M059J (cell line): ENCODE measurements around the gene OR1J4. TPM values are rescaled to one million over a fixed set of nuclear protein-coding genes. Genes with fewer than 3 reads are reported as not detected.
"Not testable (repeated sequence)": the region's sequence is repeated elsewhere in the genome, so short reads cannot be mapped to it uniquely, and the experiment has no call there.

Experiments used
- DNase-seq: peaks from one replicate; pipeline ENCODE4 v3.0.0-alpha.2; 2012; ENCODE audit warnings: low read depth
- total RNA-seq: library from RNA; depleted of rRNA; stranded (reverse); fragments of >200 nt; shearing (Covaris generic); gene quantifications from 2 replicates; pipeline ENCODE4 v1.2.3, GENCODE V29; 2014; rRNA removed

The OR1J4 gene
- 0.10 TPM in 1 of 2 replicates, not detected in the other for total RNA-seq

DNA sequence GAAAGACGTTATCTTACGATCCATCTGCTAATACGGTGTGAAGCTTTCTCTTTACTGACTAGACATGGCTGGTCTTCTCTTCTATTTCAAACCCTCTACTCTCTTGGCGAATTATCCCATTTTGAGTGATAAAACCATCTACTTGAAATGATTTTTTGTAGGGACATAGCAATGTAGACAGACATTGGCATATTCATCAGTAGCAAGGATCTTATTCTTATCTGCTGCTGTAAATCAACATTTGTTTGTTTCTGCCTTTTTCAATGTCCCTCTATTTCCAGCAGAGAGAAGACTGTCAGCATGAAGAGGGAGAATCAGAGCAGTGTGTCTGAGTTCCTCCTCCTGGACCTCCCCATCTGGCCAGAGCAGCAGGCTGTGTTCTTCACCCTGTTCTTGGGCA lies at the start of gene OR1J4:
Gene OR1J4 (plus strand): TSS at position 301 of the 400 bp plus-strand sequence. CDS start 0 bp downstream, at position 301.
- no peak for DNase-seq

DNA sequence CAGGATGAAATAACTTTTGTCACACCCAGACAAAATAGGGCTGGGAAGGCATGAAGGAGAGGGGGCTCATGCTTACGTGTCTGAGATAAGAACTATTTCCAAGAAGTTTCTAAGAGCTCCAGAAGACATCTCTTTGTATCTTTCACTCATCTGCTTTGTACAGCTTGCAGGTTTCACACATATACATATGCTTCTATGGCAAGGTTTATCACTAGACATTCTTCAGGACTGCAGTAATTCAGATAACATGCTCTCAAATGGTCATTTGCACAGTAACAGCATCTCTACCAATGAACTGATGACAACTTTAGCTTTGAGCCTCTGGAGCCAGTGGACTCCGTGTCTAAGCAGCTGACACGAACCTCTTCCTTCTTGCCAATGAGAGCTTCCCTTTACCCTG lies 44.4 kb upstream of the OR1J4 start:
- no peak for DNase-seq

GRCh38 chr9:122475717-122476116 lies 43.2 kb upstream of the OR1J4 start:
- no peak for DNase-seq

DNA sequence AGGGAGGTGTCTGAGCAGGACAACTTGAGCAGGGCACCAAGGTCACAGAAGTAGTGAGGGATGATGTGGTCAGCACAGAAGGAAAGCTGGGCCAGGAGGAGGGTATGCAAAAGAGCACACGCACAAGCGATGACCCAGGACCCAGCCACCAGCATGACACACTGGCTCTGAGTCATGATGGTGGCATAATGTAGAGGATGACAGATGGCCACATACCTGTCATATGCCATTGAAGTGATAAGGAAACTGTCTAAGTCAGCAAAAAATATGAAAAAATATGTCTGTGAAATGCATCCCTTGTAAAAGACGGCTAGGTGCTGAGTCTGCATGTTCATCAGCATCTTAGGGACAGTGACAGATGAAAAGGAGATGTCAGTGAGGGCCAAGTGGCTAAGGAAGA lies 41.6 kb upstream of the OR1J4 start:
- DNase-seq: no peak

- no peak for DNase-seq
Observed at GRCh38 chr9:122477826-122478225, 41.1 kb upstream of the OR1J4 start, which contains the start of gene OR1J1. OR1J1 (minus strand) TSS chr9:122477926; CDS start chr9:122477926, 0 bp downstream.

DNA sequence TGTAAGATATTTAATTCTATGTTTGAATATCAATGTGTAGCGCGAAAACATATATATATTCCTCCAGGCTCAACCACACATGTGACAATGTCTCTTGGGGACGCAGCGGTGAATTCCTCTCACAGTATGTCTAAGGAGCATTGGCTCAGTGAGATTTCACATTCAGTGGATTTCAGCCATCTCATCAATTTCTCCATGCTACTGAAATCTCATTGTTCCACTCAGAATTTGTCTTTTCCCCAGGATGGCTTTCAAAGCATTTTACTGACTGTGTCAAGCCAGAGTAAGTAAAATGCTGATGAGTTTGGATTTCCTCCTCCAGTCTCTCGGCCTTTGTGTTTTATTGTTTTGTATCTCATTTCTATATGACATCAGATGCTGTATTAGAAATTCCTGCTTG lies 39.9 kb upstream of the OR1J4 start:
- no peak for DNase-seq

DNA sequence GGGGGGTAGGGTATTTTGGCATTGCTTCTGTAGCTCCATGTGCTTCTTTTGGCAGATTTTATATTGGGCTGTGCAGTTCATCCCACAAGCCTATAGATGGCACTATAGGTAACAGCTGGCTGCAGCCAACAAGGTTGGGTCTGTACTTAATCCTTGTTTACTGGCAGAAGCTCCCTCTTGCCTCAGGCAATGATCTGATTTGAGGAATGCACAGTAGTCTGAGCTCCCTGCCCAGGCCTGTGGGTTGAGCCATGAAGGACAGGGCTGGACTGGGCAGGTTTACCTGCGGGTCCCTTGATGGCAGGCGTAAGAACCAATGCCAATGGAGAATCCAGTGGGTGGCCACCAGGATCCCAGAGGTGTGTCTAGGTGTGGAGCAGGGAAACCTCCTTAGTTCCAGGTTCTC lies 20.1 kb upstream of the OR1J4 start:
- DNase-seq: peak; percentile 70

- no peak for DNase-seq
Observed at GRCh38 chr9:122506964-122507363, 12.0 kb upstream of the OR1J4 start.

DNA sequence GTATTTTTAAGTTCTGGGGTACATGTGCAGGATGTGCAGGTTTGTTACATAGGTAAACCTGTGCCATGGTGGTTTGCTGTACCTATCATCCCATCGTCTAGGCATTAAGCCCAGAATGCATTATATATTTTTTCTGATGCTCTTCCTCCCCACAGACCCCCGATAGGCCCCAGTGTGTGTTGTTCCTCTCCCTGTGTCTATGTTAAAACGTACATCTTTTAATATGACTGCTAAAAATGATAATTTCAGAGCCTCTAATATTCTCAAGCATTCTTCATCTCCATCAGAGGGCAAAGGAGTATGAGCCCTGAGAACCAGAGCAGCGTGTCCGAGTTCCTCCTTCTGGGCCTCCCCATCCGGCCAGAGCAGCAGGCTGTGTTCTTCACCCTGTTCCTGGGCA lies 8.4 kb upstream of the OR1J4 start, which contains the start of gene OR1J2:
Gene OR1J2 (plus strand): TSS at position 301 of the 400 bp plus-strand sequence. CDS start 0 bp downstream, at position 301.
- DNase-seq: no peak

DNA sequence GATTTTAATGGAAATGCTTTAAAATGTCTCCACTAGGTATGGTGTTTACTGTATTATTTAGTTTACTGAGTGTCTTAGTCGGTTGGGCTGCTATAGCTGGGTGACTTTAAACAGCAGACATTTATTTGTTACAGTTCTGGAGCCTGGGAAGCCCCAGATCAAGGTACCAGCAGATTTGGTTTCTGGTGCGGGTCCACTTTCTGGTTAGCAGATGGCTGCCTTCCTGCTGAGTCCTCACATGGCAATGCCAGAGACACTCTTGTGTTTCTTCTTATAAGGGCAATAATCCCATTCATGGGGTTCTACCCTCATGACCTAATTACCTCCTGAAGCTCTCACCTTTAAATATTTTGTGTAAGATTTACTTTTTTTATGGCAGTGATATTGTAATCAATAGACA lies 715 bp upstream of the OR1J4 start:
- no peak for DNase-seq

DNA sequence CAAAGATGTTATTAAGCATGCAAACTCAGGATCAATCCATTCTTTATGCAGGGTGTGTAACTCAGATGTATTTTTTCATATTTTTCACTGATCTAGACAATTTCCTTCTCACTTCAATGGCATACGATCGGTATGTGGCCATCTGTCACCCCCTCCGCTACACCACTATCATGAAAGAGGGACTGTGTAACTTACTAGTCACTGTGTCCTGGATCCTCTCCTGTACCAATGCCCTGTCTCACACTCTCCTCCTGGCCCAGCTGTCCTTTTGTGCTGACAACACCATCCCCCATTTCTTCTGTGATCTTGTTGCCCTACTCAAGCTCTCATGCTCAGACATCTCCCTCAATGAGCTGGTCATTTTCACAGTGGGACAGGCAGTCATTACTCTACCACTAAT lies 435 bp downstream of the OR1J4 start:
- DNase-seq: no peak

DNA sequence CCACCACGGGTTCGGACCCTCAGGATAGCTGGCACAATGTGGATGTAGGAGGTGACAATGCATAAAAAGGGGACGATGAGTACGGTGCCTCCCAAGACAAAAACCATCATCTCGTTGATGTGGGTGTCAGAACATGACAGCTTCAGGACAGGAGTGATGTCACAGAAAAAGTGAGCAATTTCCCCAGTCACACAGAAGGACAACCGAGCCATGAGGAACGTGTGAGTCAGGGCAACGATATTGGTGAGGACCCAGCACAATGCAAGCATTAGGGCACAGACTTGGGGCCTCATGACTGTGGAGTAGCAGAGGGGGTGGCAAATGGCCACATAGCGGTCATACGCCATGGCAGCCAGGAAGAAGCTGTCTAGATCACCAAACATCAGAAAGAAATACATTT lies 7.7 kb downstream of the OR1J4 start:
- DNase-seq: no peak

- no peak for DNase-seq
Observed at GRCh38 chr9:122527193-122527592, 8.3 kb downstream of the OR1J4 start, which contains the start of gene OR1N1. OR1N1 (minus strand) TSS chr9:122527293; CDS start chr9:122527293, 0 bp downstream.

- DNase-seq: not testable (repeated sequence)
Observed at GRCh38 chr9:122531157-122531556, 12.2 kb downstream of the OR1J4 start.

- DNase-seq: peak; percentile 16
Observed at GRCh38 chr9:122536134-122536533, 17.2 kb downstream of the OR1J4 start.

DNA sequence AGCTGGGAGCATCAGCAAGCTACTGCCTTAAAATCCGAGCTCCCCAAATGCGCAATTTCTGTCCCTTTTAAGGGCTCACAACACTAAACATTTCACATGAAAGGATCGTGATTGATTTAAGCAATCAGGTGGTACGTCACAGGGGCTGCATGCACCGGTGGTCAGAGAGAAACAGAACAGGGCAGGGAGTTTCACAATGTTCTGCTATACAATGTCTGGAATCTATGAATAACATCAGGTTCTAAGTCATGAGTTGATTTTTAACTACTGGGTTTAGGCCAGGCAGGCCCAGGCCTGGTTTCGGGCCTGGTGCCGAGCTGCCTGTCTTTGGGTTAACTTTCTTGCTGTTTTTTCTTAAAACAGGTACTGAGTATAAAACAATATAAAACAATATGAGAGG lies 18.1 kb downstream of the OR1J4 start:
- DNase-seq: not testable (repeated sequence)

DNA sequence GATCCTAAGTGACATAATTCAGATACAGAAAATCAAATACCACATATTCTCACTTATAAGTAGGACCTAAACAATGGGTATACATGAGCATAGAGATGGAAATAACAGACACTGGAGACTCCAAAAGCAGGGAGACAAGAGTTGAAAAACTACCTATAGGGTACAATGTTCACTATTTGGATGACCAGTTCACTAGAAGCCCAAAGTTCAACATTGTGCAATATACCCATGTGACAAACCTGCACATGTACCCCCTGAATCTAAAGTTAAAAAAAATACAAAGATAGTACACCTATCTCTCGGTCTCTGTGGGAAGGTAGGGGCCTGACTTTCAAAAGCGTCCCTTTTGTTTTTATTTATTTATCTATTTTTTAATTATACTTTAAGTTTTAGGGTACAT lies 19.8 kb downstream of the OR1J4 start:
- no peak for DNase-seq

GRCh38 chr9:122546196-122546595 lies 27.3 kb downstream of the OR1J4 start:
- peak; percentile 10 for DNase-seq

DNA sequence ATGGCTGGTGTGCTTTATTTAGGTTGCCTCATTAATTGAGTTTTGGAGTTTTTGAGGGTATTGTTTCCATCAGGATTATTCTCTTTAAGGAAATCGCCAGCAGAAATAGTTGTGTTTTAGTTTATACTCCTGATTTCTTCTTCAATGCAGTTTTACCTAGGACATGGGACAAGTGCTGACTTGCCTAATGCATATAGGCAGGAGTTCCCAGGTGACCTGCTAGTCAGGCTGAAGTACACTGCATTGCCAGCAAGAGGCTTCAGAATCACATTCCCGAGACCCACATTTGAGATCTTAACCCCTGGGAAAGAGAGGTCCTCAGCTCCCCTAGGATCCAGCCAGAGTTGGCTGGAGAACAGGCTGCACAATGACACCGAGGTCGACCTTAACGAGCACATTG lies 32.4 kb downstream of the OR1J4 start:
- no peak for DNase-seq

- DNase-seq: no peak
Observed at GRCh38 chr9:122552812-122553211, 33.9 kb downstream of the OR1J4 start, which contains the start of gene OR1N2. OR1N2 (plus strand) TSS chr9:122553112; CDS start chr9:122553212, 100 bp downstream.

DNA sequence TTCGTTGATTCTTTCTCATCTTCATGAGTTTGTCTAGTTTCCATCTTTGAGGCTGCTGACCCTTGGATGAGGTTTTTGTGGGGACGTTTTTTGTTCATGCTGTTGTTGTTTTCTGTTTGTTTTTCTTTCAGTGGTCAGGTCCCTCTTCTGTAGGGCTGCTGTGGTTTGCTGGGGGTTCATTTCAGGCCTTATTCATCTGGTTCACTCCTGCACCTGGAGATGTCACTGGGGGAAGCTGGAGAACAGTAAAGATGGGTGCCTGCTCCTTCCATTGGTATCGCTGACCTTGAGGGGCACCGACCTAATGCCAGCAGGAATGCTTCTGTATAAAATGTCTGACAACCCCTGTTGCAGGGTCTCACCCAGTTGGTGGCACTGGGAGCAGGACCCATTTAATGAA lies 42.5 kb downstream of the OR1J4 start:
- DNase-seq: no peak

DNA sequence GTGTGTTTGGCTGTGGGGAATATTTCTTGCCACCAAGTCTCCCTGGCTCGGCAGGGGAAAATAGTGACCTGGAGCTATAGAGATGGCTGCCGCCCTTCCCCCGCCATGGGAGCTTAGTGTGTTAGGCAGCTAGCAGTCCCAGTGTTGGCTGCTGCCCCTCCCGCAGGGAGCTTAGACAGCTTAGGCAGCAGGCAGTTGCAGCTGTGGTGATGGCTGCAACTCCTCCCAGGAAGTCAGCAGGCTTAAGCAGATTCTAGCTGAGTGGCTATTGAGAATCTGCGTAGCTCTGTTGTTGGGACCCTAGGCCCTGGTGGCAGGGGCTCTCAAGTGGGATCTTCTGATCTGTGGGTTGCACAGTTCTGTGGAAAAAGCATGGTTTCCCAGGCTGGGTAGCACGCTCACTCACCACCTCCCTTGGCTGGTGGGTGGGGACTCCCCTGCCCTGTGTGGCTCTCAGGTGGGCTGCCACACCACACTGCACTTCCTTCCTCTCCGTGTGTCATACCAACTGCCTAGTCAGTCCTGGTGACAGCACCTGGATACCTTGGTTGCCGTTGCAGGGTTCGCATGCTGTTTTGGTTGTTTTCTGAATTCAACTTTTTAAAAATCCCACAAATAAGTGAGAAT lies 43.3 kb downstream of the OR1J4 start:
- no peak for DNase-seq

DNA sequence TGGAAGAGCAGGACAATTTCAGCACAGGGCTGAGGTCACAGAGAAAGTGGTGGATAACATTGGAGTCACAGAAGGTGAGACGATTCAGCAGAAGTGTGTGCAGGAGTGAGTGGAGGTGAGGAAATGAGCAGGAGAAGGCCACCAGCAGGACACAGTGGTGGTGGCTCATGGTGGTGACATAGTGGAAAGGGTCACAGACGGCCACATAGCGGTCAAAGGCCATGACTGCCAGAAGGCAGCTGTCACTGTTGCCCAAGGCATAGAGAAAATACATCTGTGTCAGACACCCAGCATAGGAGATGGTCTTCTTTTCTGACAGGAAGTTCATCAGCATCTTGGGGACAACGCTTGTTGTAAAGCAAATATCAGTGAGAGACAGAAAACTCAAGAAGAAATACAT lies 49.0 kb downstream of the OR1J4 start:
- no peak for DNase-seq
